ENCODE data around the gene ELOA.
A peak's percentile ranks its signal among the peaks of the same experiment; 100 is the strongest.

Gene ELOA

DNA sequence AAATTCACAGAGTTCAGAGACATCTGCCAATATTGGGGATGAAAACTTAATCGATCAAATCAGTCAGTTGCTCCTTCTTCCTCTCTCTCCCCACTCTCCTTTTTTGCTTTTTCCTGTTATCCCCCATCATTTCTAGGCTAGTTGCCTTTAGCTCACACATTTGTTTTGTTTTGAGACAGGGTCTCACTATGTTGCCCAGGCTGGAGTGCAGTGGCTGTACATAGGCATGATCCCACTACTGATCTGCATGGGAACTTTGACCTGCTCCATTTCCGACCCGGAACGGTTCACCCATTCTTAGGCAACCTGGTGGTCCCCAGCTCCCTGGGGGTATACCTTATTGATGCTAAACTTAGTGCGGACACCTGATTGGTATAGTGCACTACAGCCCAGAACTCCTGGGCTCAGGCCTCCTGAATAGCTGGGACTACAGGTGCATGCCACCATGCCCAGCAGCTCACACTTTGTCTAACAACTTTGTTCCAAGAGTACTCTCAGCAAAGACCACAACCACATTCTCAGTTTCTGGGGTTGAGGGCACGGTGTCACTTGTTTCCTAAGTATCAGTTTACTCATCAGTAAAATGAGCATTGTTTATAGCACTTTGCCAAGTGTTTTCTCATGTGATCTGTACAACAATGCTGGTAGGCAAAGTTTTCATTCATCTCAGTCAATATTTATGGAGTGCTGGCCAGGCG, 6.7 kb upstream of the ELOA start:
- no peak for TF ChIP-seq CTCF (conservative IDR thresholded peaks at IDR 0.05; ENCODE audit: low read depth, low read length)
- no peak for DNase-seq (ENCODE audit: low read depth)
- no peak overlapping the region for H3K4me3 ChIP-seq (ENCODE audit: low read depth, low read length)

GRCh38 chr1:23741609-23742008, 1.7 kb upstream of the ELOA start:
- H3K4me3 ChIP-seq (ENCODE audit: low read depth, low read length): no peak overlapping the region
- DNase-seq (ENCODE audit: low read depth): no peak
- no peak for TF ChIP-seq CTCF (conservative IDR thresholded peaks at IDR 0.05; ENCODE audit: low read depth, low read length)

DNA sequence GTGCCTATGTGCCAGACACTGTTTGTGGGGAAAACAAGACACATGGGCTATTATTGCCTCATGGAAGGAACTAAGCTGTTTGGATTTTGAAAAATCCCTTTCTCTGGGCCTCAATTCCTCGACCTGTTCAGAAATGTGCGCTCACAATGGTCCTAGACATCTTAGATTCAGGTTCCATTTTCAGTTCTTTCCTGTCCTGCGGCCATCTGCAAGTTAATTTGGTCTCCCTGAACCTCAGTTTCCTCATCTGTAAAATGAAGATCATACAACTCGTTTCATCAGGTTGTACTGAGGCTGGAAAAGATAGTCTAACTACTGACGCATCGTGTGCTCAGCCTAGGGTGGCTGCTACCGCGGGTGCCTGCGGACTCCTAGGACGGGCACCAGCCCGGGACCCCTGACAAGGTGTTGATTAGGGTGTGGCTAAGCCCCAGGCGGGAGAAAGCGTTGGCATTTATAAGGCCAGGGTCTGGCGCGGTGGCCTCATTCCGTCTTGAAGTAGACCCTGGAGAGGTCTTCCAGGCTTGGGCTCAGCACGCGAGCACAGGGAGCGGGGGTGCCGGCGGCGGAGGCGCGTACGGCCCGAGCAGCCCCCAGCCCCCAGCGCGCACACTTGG, 493 bp upstream of the ELOA start:
- TF ChIP-seq CTCF (conservative IDR thresholded peaks at IDR 0.05; ENCODE audit: low read depth, low read length): no peak
- peak overlapping the region; percentile 91 for H3K4me3 ChIP-seq (ENCODE audit: low read depth, low read length)
- DNase-seq (ENCODE audit: low read depth): no peak

DNA sequence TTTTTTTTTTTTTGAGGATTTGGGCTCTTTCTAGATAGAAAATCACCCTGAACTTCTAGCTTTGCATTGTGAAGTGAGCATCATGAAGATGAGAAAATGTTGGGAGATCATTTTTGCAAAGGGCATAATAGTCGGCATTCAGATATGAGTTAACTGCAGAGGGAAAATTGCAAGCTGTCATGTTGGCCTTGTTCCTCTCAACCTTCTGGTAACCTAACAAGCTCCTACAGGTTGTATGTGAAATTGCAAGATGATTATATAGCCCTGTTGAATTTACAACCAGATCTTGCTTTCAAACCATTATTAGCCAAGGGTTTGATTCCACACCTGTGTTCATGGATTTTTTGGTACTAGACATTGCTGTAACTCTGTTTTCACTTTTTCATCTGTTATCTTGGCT, 2.2 kb downstream of the ELOA start:
- peak; percentile 70 for DNase-seq (ENCODE audit: low read depth)
- no peak overlapping the region for H3K4me3 ChIP-seq (ENCODE audit: low read depth, low read length)
- TF ChIP-seq CTCF (conservative IDR thresholded peaks at IDR 0.05; ENCODE audit: low read depth, low read length): peak; percentile 57

DNA sequence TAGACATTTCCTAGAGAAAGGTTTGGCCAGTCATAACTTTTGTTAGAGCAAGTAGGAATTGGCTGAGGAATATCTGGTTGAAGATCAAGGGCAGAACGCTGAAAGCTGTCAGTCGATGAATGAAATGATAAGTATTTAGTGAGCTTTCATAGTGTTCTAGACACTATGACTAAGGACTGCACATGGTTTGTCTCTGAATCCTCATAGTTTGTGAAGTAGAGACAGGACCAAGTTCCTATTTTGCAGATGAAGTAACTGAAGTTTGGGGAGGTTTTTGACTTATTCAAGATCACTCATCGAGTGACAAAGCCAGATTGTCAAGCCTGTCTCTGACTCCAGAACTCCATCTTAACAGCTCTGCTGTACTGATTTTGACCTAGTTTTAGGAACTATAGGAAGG, 4.7 kb downstream of the ELOA start:
- H3K4me3 ChIP-seq (ENCODE audit: low read depth, low read length): no peak overlapping the region
- TF ChIP-seq CTCF (conservative IDR thresholded peaks at IDR 0.05; ENCODE audit: low read depth, low read length): no peak
- no peak for DNase-seq (ENCODE audit: low read depth)

DNA sequence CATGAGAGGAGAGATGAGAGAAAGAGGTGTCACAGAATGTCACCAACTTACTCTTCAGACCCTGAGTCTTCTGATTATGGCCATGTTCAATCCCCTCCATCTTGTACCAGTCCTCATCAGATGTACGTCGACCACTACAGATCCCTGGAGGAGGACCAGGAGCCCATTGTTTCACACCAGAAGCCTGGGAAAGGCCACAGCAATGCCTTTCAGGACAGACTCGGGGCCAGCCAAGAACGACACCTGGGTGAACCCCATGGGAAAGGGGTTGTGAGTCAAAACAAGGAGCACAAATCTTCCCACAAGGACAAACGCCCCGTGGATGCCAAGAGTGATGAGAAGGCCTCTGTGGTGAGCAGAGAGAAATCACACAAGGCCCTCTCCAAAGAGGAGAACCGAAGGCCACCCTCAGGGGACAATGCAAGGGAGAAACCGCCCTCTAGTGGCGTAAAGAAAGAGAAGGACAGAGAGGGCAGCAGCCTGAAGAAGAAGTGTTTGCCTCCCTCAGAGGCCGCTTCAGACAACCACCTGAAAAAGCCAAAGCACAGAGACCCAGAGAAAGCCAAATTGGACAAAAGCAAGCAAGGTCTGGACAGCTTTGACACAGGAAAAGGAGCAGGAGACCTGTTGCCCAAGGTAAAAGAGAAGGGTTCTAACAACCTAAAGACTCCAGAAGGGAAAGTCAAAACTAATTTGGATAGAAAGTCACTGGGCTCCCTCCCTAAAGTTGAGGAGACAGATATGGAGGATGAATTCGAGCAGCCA, 8.0 kb downstream of the ELOA start:
- peak; percentile 84 for TF ChIP-seq CTCF (conservative IDR thresholded peaks at IDR 0.05; ENCODE audit: low read depth, low read length)
- H3K4me3 ChIP-seq (ENCODE audit: low read depth, low read length): no peak overlapping the region
- peak; percentile 80 for DNase-seq (ENCODE audit: low read depth)
